ENCODE data around the gene TAL2. TPM values are rescaled to one million over a fixed set of nuclear protein-coding genes. Genes with fewer than 3 reads are reported as not detected.
"Not testable (repeated sequence)": the region's sequence is repeated elsewhere in the genome, so short reads cannot be mapped to it uniquely, and the experiment has no call there.

Gene TAL2
- total RNA-seq, 1 donor from 2014 or later = not detected

- DNase-seq (ENCODE audit: missing footprints) = no peak
- intact Hi-C loops (cut with DNase I) = no loop called here
- ATAC-seq = no peak
Measured at GRCh38 chr9:105698348-105698870, 36.2 kb downstream of the TAL2 start.

GRCh38 chr9:105700668-105701067 is 38.4 kb downstream of the TAL2 start:
- intact Hi-C loops (cut with DNase I) = no loop called here
- DNase-seq (ENCODE audit: missing footprints) (no peak), ATAC-seq (no peak)

- no peak for DNase-seq (ENCODE audit: missing footprints)
- intact Hi-C loops (cut with DNase I) = no loop called here
- no peak for ATAC-seq
Measured at GRCh38 chr9:105701145-105701544, 38.9 kb downstream of the TAL2 start.

- DNase-seq (ENCODE audit: missing footprints) (no peak), ATAC-seq (no peak)
- intact Hi-C loops (cut with DNase I) = no loop called here
Measured at GRCh38 chr9:105702207-105702606, 40.0 kb downstream of the TAL2 start.

GRCh38 chr9:105703638-105704037 is 41.4 kb downstream of the TAL2 start:
- intact Hi-C loops (cut with DNase I); ATAC-seq; DNase-seq (ENCODE audit: missing footprints): not testable (repeated sequence)

GRCh38 chr9:105706156-105706555 is 43.9 kb downstream of the TAL2 start:
- intact Hi-C loops (cut with DNase I) = no loop called here
- DNase-seq (ENCODE audit: missing footprints) = no peak
- no peak for ATAC-seq

- ATAC-seq (no peak), DNase-seq (ENCODE audit: missing footprints) (no peak)
- intact Hi-C loops (cut with DNase I) = no loop called here
Measured at GRCh38 chr9:105708405-105708804, 46.1 kb downstream of the TAL2 start.

- DNase-seq (ENCODE audit: missing footprints) (no peak), ATAC-seq (no peak)
- intact Hi-C loops (cut with DNase I) = no loop called here
Measured at GRCh38 chr9:105710638-105711037, 48.4 kb downstream of the TAL2 start.

GRCh38 chr9:105711867-105712266 is 49.6 kb downstream of the TAL2 start:
- intact Hi-C loops (cut with DNase I) = no loop called here
- DNase-seq (ENCODE audit: missing footprints) = peak; percentile 64
- ATAC-seq = peak; percentile 70

GRCh38 chr9:105712297-105712696 is 50.0 kb downstream of the TAL2 start:
- intact Hi-C loops (cut with DNase I) = no loop called here
- ATAC-seq = no peak
- no peak for DNase-seq (ENCODE audit: missing footprints)

Other genes starting within 250 kb of the TAL2 start
- 4.5 TPM for gene FSD1L, start 214.4 kb upstream of the TAL2 start, total RNA-seq
- gene FKTN, start 104.3 kb upstream of the TAL2 start, total RNA-seq = 6.5 TPM
- gene TMEM38B, start 32.1 kb downstream of the TAL2 start, total RNA-seq = 57.2 TPM

Measured in Right ventricle myocardium inferior (tissue), 1 donor.